Fibroblast of lung (primary cell): ENCODE measurements around the gene PHC2. TPM values are rescaled to one million over a fixed set of nuclear protein-coding genes. Genes with fewer than 3 reads are reported as not detected.

Experiments
- DNase-seq, 2 donors: peaks; one replicate each; pipeline versions ENCODE4 v3.0.0 to v3.0.0-alpha.2; 2010; ENCODE audit warnings: low read depth in 2 of 2
- H2AFZ ChIP-seq: 2 replicates; pipeline ENCODE4 v1.5.1; 2012; ENCODE audit warnings: low read length, control low read depth, inconsistent platforms
- H3K27ac ChIP-seq: 2 replicates; pipeline ENCODE4 v1.5.1; 2011; ENCODE audit warnings: low read length, control low read depth; ENCODE audit not compliant: insufficient read depth
- H3K27me3 ChIP-seq: 2 replicates; pipeline ENCODE4 v1.5.1; 2011; ENCODE audit warnings: mild to moderate bottlenecking, low read length; ENCODE audit not compliant: control insufficient read depth, insufficient read depth
- H3K36me3 ChIP-seq: 2 replicates; pipeline ENCODE4 v1.5.1; 2011; ENCODE audit warnings: low read length; ENCODE audit not compliant: control insufficient read depth, insufficient read depth
- H3K4me1 ChIP-seq: 2 replicates; pipeline ENCODE4 v1.5.1; 2011; ENCODE audit warnings: low read length; ENCODE audit not compliant: control insufficient read depth, insufficient read depth; ENCODE audit errors: extremely low read depth
- H3K4me2 ChIP-seq: 2 replicates; pipeline ENCODE4 v1.5.1; 2011; ENCODE audit warnings: low read length, control low read depth; ENCODE audit not compliant: insufficient read depth; ENCODE audit errors: extremely low read depth
- H3K4me3 ChIP-seq, 4 experiments: fragments of 200-600 bp in 1 of 4; sonication (generic) in 1 of 4; replicated peaks in 1 of 4; 2 replicates each; pipeline ENCODE4 v1.5.1; 2011 to 2016; ENCODE audit warnings: low read length in 4 of 4, low read depth in 3 of 4, mild to moderate bottlenecking in 3 of 4, control low read depth in 2 of 4, inconsistent platforms in 1 of 4, mixed read lengths in 1 of 4; ENCODE audit not compliant: insufficient read depth in 1 of 4; ENCODE audit errors: control extremely low read depth in 1 of 4
- H3K79me2 ChIP-seq: 2 replicates; pipeline ENCODE4 v1.5.1; 2012; ENCODE audit warnings: mild to moderate bottlenecking, low read length, inconsistent platforms; ENCODE audit not compliant: control insufficient read depth, insufficient read depth
- H3K9ac ChIP-seq: 2 replicates; pipeline ENCODE4 v1.5.1; 2011; ENCODE audit warnings: mild to moderate bottlenecking, low read length, control low read depth; ENCODE audit not compliant: insufficient read depth
- H3K9me3 ChIP-seq: 2 replicates; pipeline ENCODE4 v1.5.1; 2012; ENCODE audit warnings: low read depth, low read length; ENCODE audit not compliant: control insufficient read depth, insufficient read depth
- H4K20me1 ChIP-seq: 2 replicates; pipeline ENCODE4 v1.5.1; 2011; ENCODE audit warnings: low read length; ENCODE audit not compliant: control insufficient read depth, insufficient read depth; ENCODE audit errors: extremely low read depth
- CTCF ChIP-seq, 2 donors: IDR thresholded peaks in 1 of 2; conservative IDR thresholded peaks in 1 of 2; 1 replicate in 1 of 2; 2 replicates in 1 of 2; pipeline ENCODE4 v1.5.1; 2011 to 2012; ENCODE audit warnings: low read length in 2 of 2, control low read depth in 1 of 2, inconsistent platforms in 1 of 2, low read depth in 1 of 2, mild to moderate bottlenecking in 1 of 2
- EZH2 ChIP-seq: IDR thresholded peaks from 2 replicates; pipeline ENCODE4 v1.5.1; 2012; ENCODE audit warnings: low read length, control low read depth, mild to moderate bottlenecking; ENCODE audit errors: missing control alignments
- polyA plus RNA-seq, 2 donors: library from polyadenylated mRNA; depleted of rRNA in 1 of 2; stranded (reverse) in 1 of 2; unstranded in 1 of 2; fragments of >200 nt; gene quantifications; 2 replicates each; pipeline ENCODE4 v1.2.1, GENCODE V29; 2011 to 2012; ENCODE audit warnings: missing spikeins in 1 of 2
- total RNA-seq: library from RNA; depleted of rRNA; stranded (reverse); fragments of >200 nt; gene quantifications from 2 replicates; pipeline ENCODE4 v1.2.1, GENCODE V29; 2014

The PHC2 gene
- total and polyA plus RNA-seq, 2 donors (not counting 1 experiment from before 2014, with no cell fraction given): 62.6 to 75.8 TPM

DNA sequence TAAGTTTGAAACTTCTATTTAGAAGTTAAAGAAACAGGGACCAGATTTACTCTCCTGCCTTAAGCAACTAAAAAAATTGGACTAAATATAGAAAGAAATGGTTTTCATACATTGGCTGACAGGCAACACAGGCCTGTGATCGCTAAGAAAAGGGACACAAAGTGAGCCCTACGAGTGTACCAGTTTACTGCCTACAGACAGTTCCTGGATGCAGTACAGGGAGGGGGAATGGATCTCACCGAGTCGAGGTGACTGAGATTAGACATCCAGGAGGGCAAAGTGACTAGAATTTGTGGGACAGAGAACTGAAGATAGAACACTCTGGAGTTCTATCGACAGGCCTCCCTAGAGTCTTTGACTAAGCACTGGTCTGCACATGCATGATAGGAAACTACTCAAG is 16.0 kb downstream of the PHC2 start:
- Histone ChIP-seq H3K27me3 (no peaks in the 10 kb centered on the region), H3K79me2 (peaks cover 5% of the 10 kb centered on the region), H3K36me3 (no peaks in the 10 kb centered on the region), H3K9ac (no peak overlapping the region), H3K4me1 (peaks cover 2% of the 10 kb centered on the region), H3K9me3 (peaks cover 3% of the 10 kb centered on the region), H4K20me1 (no peaks in the 10 kb centered on the region), H3K4me2 (no peak overlapping the region), H3K4me3 (no peak overlapping the region), H2AFZ (no peak overlapping the region), H3K27ac (no peak overlapping the region)
- no peak for TF ChIP-seq EZH2
- TF ChIP-seq CTCF (conservative IDR thresholded peaks at IDR 0.05 in 1 of 2, IDR thresholded peaks at IDR 0.05 in 1 of 2; ENCODE audit: low read depth in 1 of 2, low read length in 2 of 2): no peak
- DNase-seq: no peak

GRCh38 chr1:33410091-33410701 is 20.7 kb downstream of the PHC2 start:
- H3K4me1 ChIP-seq: peaks cover 2% of the 10 kb centered on the region
- no peak overlapping the region for H3K4me3 ChIP-seq

GRCh38 chr1:33408093-33408436 is 22.8 kb downstream of the PHC2 start:
- H3K79me2 ChIP-seq: no peaks in the 10 kb centered on the region
- no peaks in the 10 kb centered on the region for H3K27me3 ChIP-seq
- no peak for DNase-seq
- no peak overlapping the region for H3K9ac ChIP-seq
- no peak overlapping the region for H2AFZ ChIP-seq
- no peaks in the 10 kb centered on the region for H3K9me3 ChIP-seq
- H3K27ac ChIP-seq: no peak overlapping the region
- no peaks in the 10 kb centered on the region for H4K20me1 ChIP-seq
- no peak overlapping the region for H3K4me2 ChIP-seq
- no peak for TF ChIP-seq CTCF (conservative IDR thresholded peaks at IDR 0.05 in 1 of 2, IDR thresholded peaks at IDR 0.05 in 1 of 2; ENCODE audit: low read depth in 1 of 2, low read length in 2 of 2)
- no peak for TF ChIP-seq EZH2
- peaks cover 2% of the 10 kb centered on the region for H3K4me1 ChIP-seq
- H3K36me3 ChIP-seq: no peaks in the 10 kb centered on the region
- no peak overlapping the region for H3K4me3 ChIP-seq

More at GRCh38 chr1:33410091-33410701, 20.7 kb downstream of the PHC2 start:
- DNase-seq: peak; percentile 45 to 82
- Histone ChIP-seq H3K36me3 (no peaks in the 10 kb centered on the region), H3K9me3 (no peaks in the 10 kb centered on the region), H4K20me1 (no peaks in the 10 kb centered on the region), H3K9ac (no peak overlapping the region), H3K4me2 (no peak overlapping the region), H3K27me3 (no peaks in the 10 kb centered on the region), H3K27ac (peak overlapping the region; percentile 27), H3K79me2 (peaks cover 4% of the 10 kb centered on the region), H2AFZ (no peak overlapping the region)
- no peak for TF ChIP-seq EZH2
- no peak for TF ChIP-seq CTCF (conservative IDR thresholded peaks at IDR 0.05 in 1 of 2, IDR thresholded peaks at IDR 0.05 in 1 of 2; ENCODE audit: low read depth in 1 of 2, low read length in 2 of 2)
